ENCODE results near the gene PHF19.

PHF19 gene

GRCh38 chr9:120890320-120891244, 13.6 kb upstream of the PHF19 start:
- H3K36me3 ChIP-seq (ENCODE audit: insufficient read depth, low read length) = no peaks in the 10 kb centered on the region
- H3K9ac ChIP-seq (ENCODE audit: low read depth, low read length) = no peak overlapping the region

GRCh38 chr9:120889606-120890271, 12.8 kb upstream of the PHF19 start:
- H3K4me1 ChIP-seq (ENCODE audit: insufficient read depth, low read length) = peaks cover 15% of the 10 kb centered on the region
- no peaks in the 10 kb centered on the region for H3K36me3 ChIP-seq (ENCODE audit: insufficient read depth, low read length)
- no peak overlapping the region for H3K9ac ChIP-seq (ENCODE audit: low read depth, low read length)
- H3K9me3 ChIP-seq (ENCODE audit: control insufficient read depth, insufficient read depth, low read length) = no peaks in the 10 kb centered on the region

More at GRCh38 chr9:120890320-120891244, 13.6 kb upstream of the PHF19 start:
- no peaks in the 10 kb centered on the region for H3K9me3 ChIP-seq (ENCODE audit: control insufficient read depth, insufficient read depth, low read length)
- peaks cover 15% of the 10 kb centered on the region for H3K4me1 ChIP-seq (ENCODE audit: insufficient read depth, low read length)

- no peaks in the 10 kb centered on the region for H3K9me3 ChIP-seq (ENCODE audit: control insufficient read depth, insufficient read depth, low read length)
- H3K36me3 ChIP-seq (ENCODE audit: insufficient read depth, low read length) = no peaks in the 10 kb centered on the region
- peaks cover 15% of the 10 kb centered on the region for H3K4me1 ChIP-seq (ENCODE audit: insufficient read depth, low read length)
- H3K9ac ChIP-seq (ENCODE audit: low read depth, low read length) = no peak overlapping the region
Observed at GRCh38 chr9:120888626-120889025, 11.6 kb upstream of the PHF19 start.

- Histone ChIP-seq H3K9me3 (ENCODE audit: control insufficient read depth, insufficient read depth, low read length) (no peaks in the 10 kb centered on the region), H3K36me3 (ENCODE audit: insufficient read depth, low read length) (no peaks in the 10 kb centered on the region), H3K9ac (ENCODE audit: low read depth, low read length) (no peak overlapping the region), H3K4me1 (ENCODE audit: insufficient read depth, low read length) (peaks cover 15% of the 10 kb centered on the region; the same call in 1 of the 2 replicates)
Observed at GRCh38 chr9:120886490-120886967, 9.5 kb upstream of the PHF19 start.

GRCh38 chr9:120885958-120886357, 9.0 kb upstream of the PHF19 start:
- Histone ChIP-seq H3K9me3 (ENCODE audit: control insufficient read depth, insufficient read depth, low read length) (no peaks in the 10 kb centered on the region), H3K4me1 (ENCODE audit: insufficient read depth, low read length) (peaks cover 15% of the 10 kb centered on the region; the same call in 1 of the 2 replicates), H3K36me3 (ENCODE audit: insufficient read depth, low read length) (no peaks in the 10 kb centered on the region), H3K9ac (ENCODE audit: low read depth, low read length) (no peak overlapping the region)

GRCh38 chr9:120885457-120885856, 8.5 kb upstream of the PHF19 start:
- H3K4me1 ChIP-seq (ENCODE audit: insufficient read depth, low read length) = peaks cover 10% of the 10 kb centered on the region; the same call in 1 of the 2 replicates
- H3K9ac ChIP-seq (ENCODE audit: low read depth, low read length) = no peak overlapping the region
- no peaks in the 10 kb centered on the region for H3K9me3 ChIP-seq (ENCODE audit: control insufficient read depth, insufficient read depth, low read length)
- H3K36me3 ChIP-seq (ENCODE audit: insufficient read depth, low read length) = no peaks in the 10 kb centered on the region

GRCh38 chr9:120883608-120883996, 6.6 kb upstream of the PHF19 start:
- H3K9me3 ChIP-seq (ENCODE audit: control insufficient read depth, insufficient read depth, low read length) = no peaks in the 10 kb centered on the region
- H3K9ac ChIP-seq (ENCODE audit: low read depth, low read length) = no peak overlapping the region
- peaks cover 12% of the 10 kb centered on the region; the same call in 1 of the 2 replicates for H3K4me1 ChIP-seq (ENCODE audit: insufficient read depth, low read length)
- H3K36me3 ChIP-seq (ENCODE audit: insufficient read depth, low read length) = no peaks in the 10 kb centered on the region

GRCh38 chr9:120882935-120883607, 6.1 kb upstream of the PHF19 start:
- no peak overlapping the region for H3K9ac ChIP-seq (ENCODE audit: low read depth, low read length)
- H3K36me3 ChIP-seq (ENCODE audit: insufficient read depth, low read length) = no peaks in the 10 kb centered on the region

GRCh38 chr9:120879446-120879845, 2.5 kb upstream of the PHF19 start:
- H3K4me1 ChIP-seq (ENCODE audit: insufficient read depth, low read length) = peaks cover 30% of the 10 kb centered on the region
- H3K9me3 ChIP-seq (ENCODE audit: control insufficient read depth, insufficient read depth, low read length) = no peaks in the 10 kb centered on the region; the same call in 1 of the 2 replicates
- no peak overlapping the region for H3K9ac ChIP-seq (ENCODE audit: low read depth, low read length)
- no peaks in the 10 kb centered on the region; the same call in 1 of the 2 replicates for H3K36me3 ChIP-seq (ENCODE audit: insufficient read depth, low read length)

More at GRCh38 chr9:120882935-120883607, 6.1 kb upstream of the PHF19 start:
- Histone ChIP-seq H3K9me3 (ENCODE audit: control insufficient read depth, insufficient read depth, low read length) (no peaks in the 10 kb centered on the region), H3K4me1 (ENCODE audit: insufficient read depth, low read length) (peaks cover 17% of the 10 kb centered on the region; the same call in 1 of the 2 replicates)

- Histone ChIP-seq H3K36me3 (ENCODE audit: insufficient read depth, low read length) (no peaks in the 10 kb centered on the region; the same call in 1 of the 2 replicates), H3K9me3 (ENCODE audit: control insufficient read depth, insufficient read depth, low read length) (no peaks in the 10 kb centered on the region; the same call in 1 of the 2 replicates), H3K9ac (ENCODE audit: low read depth, low read length) (no peak overlapping the region), H3K4me1 (ENCODE audit: insufficient read depth, low read length) (peaks cover 39% of the 10 kb centered on the region)
Observed at GRCh38 chr9:120878188-120879130, 1.5 kb upstream of the PHF19 start.

GRCh38 chr9:120877276-120878034, 467 bp upstream of the PHF19 start:
- Histone ChIP-seq H3K4me1 (ENCODE audit: insufficient read depth, low read length) (peaks cover 47% of the 10 kb centered on the region), H3K9me3 (ENCODE audit: control insufficient read depth, insufficient read depth, low read length) (no peaks in the 10 kb centered on the region; the same call in 1 of the 2 replicates), H3K36me3 (ENCODE audit: insufficient read depth, low read length) (peaks cover 2% of the 10 kb centered on the region; the same call in 1 of the 2 replicates), H3K9ac (ENCODE audit: low read depth, low read length) (peak overlapping the region; percentile 57)

GRCh38 chr9:120875954-120876841, 790 bp downstream of the PHF19 start:
- H3K9ac ChIP-seq (ENCODE audit: low read depth, low read length) = peak overlapping the region; percentile 56
- H3K36me3 ChIP-seq (ENCODE audit: insufficient read depth, low read length) = peaks cover 7% of the 10 kb centered on the region; the same call in 1 of the 2 replicates
- no peaks in the 10 kb centered on the region; the same call in 1 of the 2 replicates for H3K9me3 ChIP-seq (ENCODE audit: control insufficient read depth, insufficient read depth, low read length)
- H3K4me1 ChIP-seq (ENCODE audit: insufficient read depth, low read length) = peaks cover 52% of the 10 kb centered on the region
